HepG2 (cell line): Measurements from ENCODE around the gene RHOD. TPM values are rescaled to one million over a fixed set of nuclear protein-coding genes. Genes with fewer than 3 reads are reported as not detected.

ENCODE experiments used
- HNRNPK ChIP-seq: fragments of 200-400 bp; formaldehyde crosslinking; IDR thresholded peaks from 2 replicates; pipeline ENCODE4 v1.6.1; 2018; ENCODE audit warnings: low read length, low read depth, moderate library complexity, mild to moderate bottlenecking; ENCODE audit not compliant: poor library complexity, severe bottlenecking
- ISL2 ChIP-seq: sonication (generic); formaldehyde crosslinking; IDR thresholded peaks from 2 replicates; pipeline ENCODE4 v1.5.0; 2020; ENCODE audit warnings: missing genetic modification reagents
- KDM1A ChIP-seq: IDR thresholded peaks from 2 replicates; pipeline ENCODE4 v1.6.1; 2016; ENCODE audit warnings: missing compliant biosample characterization
- MYC ChIP-seq: sonication (generic); formaldehyde crosslinking; IDR thresholded peaks from 2 replicates; pipeline ENCODE4 v1.9.0; 2021; ENCODE audit warnings: missing genetic modification reagents, borderline replicate concordance
- NFYB ChIP-seq: sonication (generic); formaldehyde crosslinking; IDR thresholded peaks from 2 replicates; pipeline ENCODE4 v1.4.0; 2020; ENCODE audit warnings: missing genetic modification reagents
- PPARG ChIP-seq: conservative IDR thresholded peaks from 2 replicates; pipeline ENCODE4 v1.6.1; 2016; ENCODE audit warnings: missing biosample characterization, missing genetic modification reagents
- SALL1 ChIP-seq: sonication (generic); formaldehyde crosslinking; IDR thresholded peaks from 2 replicates; pipeline ENCODE4 v1.8.0; 2022; ENCODE audit warnings: mild to moderate bottlenecking, missing genetic modification reagents
- SOX13 ChIP-seq, 3 experiments: fragments of 450-650 bp in 1 of 3; sonication (generic) in 1 of 3; formaldehyde crosslinking in 1 of 3; IDR thresholded peaks in 2 of 3; conservative IDR thresholded peaks in 1 of 3; 2 replicates each; pipeline versions ENCODE4 v1.5.0 to v1.6.1; 2016 to 2020; ENCODE audit warnings: antibody characterized with exemption in 1 of 3, mild to moderate bottlenecking in 1 of 3, missing compliant biosample characterization in 1 of 3, missing genetic modification reagents in 1 of 3, moderate library complexity in 1 of 3
- ZNF530 ChIP-seq: sonication (generic); formaldehyde crosslinking; IDR thresholded peaks from 2 replicates; pipeline ENCODE4 v1.5.0; 2020; ENCODE audit warnings: low read depth, mild to moderate bottlenecking, missing genetic modification reagents
- ZNF562 ChIP-seq: sonication (generic); formaldehyde crosslinking; IDR thresholded peaks from 2 replicates; pipeline ENCODE4 v1.8.0; 2022; ENCODE audit warnings: missing genetic modification reagents, borderline replicate concordance
- ZNF570 ChIP-seq: sonication (generic); formaldehyde crosslinking; IDR thresholded peaks from 2 replicates; pipeline ENCODE4 v1.4.0; 2020; ENCODE audit warnings: mild to moderate bottlenecking, missing genetic modification reagents, borderline replicate concordance
- ZNF660 ChIP-seq: sonication (generic); formaldehyde crosslinking; IDR thresholded peaks from 2 replicates; pipeline ENCODE4 v1.5.1; 2020; ENCODE audit warnings: mild to moderate bottlenecking, low read depth, missing genetic modification reagents, borderline replicate concordance
- polyA plus RNA-seq, 8 experiments: library from polyadenylated mRNA; depleted of rRNA in 3 of 8; stranded (reverse) in 7 of 8; unstranded in 1 of 8; fragments of >200 nt; fragmentation: Illumina TruSeq in 4 of 8; extraction: Trizol in 4 of 8; gene quantifications; 2 replicates each; pipeline versions ENCODE4 v1.2.1 to v1.2.3, GENCODE V29; 2011 to 2016; ENCODE audit warnings: low read depth in 4 of 8, missing spikeins in 1 of 8, mixed read lengths in 1 of 8; ENCODE audit not compliant: insufficient read depth in 1 of 8
- total RNA-seq, 5 experiments: library from RNA; depleted of rRNA; stranded (reverse); fragments of >200 nt; fragmentation: Illumina TruSeq; extraction: Trizol; gene quantifications; 2 replicates each; pipeline ENCODE4 v1.2.3, GENCODE V29; 2016; ENCODE audit warnings: low read depth in 1 of 5
- TF ChIP-seq, protein P1 (sequence below): IDR thresholded peaks from 2 replicates; pipeline ENCODE4 v1.6.1; 2016; ENCODE audit warnings: mild to moderate bottlenecking, missing biosample characterization, missing genetic modification reagents
- TF ChIP-seq, protein P2 (sequence below): IDR thresholded peaks from 2 replicates; pipeline ENCODE4 v1.4.0; 2020; ENCODE audit warnings: mild to moderate bottlenecking, missing genetic modification reagents
- TF ChIP-seq, protein P3 (sequence below): sonication (generic); formaldehyde crosslinking; IDR thresholded peaks from 2 replicates; pipeline ENCODE4 v1.8.1; 2023; ENCODE audit warnings: mild to moderate bottlenecking, moderate library complexity, missing genetic modification reagents
- TF ChIP-seq, protein P4 (sequence below): sonication (generic); formaldehyde crosslinking; IDR thresholded peaks from 2 replicates; pipeline ENCODE4 v1.8.0; 2022; ENCODE audit warnings: mild to moderate bottlenecking, missing genetic modification reagents
- TF ChIP-seq, protein P5 (sequence below): sonication (generic); formaldehyde crosslinking; IDR thresholded peaks from 2 replicates; pipeline ENCODE4 v1.8.1; 2023; ENCODE audit warnings: mild to moderate bottlenecking, inconsistent platforms, moderate library complexity, missing genetic modification reagents, borderline replicate concordance
- TF ChIP-seq, protein P6 (sequence below): IDR thresholded peaks from 2 replicates; pipeline ENCODE4 v1.6.1; 2016; ENCODE audit warnings: control low read depth

The RHOD gene
- total and polyA plus RNA-seq, 2 of the 13 experiments (the other 11 are each of a cell fraction or from before 2014, with no cell fraction given): 0.27 to 0.98 TPM

DNA sequence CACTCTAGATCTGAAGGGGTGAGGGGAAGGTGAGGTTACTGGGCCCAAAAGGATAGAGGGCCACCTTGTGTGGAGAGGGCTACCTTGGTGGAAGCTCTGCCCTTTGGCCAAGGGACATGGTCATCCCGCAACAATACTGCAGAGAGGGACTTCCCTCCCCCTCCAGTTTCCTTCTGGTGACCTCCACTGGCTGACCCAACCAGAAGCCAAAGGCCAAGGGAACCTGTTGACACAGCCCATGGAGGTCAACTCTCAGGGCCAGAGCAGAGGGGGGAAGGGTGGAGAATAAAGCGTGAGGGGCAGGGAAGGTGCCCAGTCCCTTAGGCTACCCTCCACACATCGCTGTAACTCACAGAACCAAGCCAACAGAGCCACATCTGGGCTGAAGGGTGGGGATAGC lies 15.0 kb upstream of the RHOD start (continued):
- TF ChIP-seq, protein P1, sequence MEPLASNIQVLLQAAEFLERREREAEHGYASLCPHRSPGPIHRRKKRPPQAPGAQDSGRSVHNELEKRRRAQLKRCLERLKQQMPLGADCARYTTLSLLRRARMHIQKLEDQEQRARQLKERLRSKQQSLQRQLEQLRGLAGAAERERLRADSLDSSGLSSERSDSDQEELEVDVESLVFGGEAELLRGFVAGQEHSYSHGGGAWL (CRISPR knock-in tag): no peak
- TF ChIP-seq ZNF530 (no peak), SALL1 (CRISPR knock-in tag) (peak; percentile 91), ZNF570 (CRISPR knock-in tag) (no peak), HNRNPK (no peak), MYC (peak; percentile 31; the same call in 1 of the 2 replicates), KDM1A (no peak), NFYB (no peak), SOX13 (IDR thresholded peaks at IDR 0.05) (no peak), SOX13 (CRISPR knock-in tag; conservative IDR thresholded peaks at IDR 0.05 in 1 of 2, IDR thresholded peaks at IDR 0.05 in 1 of 2) (peak in 1 of 2 experiments; percentile 70; a peak in 2 of 4 replicates), PPARG (CRISPR knock-in tag) (0 out of 2 replicates have a peak, but pooled peaks have one; percentile 42), ZNF660 (CRISPR knock-in tag) (no peak), ZNF562 (CRISPR knock-in tag) (no peak), ISL2 (no peak)
- TF ChIP-seq, protein P2, sequence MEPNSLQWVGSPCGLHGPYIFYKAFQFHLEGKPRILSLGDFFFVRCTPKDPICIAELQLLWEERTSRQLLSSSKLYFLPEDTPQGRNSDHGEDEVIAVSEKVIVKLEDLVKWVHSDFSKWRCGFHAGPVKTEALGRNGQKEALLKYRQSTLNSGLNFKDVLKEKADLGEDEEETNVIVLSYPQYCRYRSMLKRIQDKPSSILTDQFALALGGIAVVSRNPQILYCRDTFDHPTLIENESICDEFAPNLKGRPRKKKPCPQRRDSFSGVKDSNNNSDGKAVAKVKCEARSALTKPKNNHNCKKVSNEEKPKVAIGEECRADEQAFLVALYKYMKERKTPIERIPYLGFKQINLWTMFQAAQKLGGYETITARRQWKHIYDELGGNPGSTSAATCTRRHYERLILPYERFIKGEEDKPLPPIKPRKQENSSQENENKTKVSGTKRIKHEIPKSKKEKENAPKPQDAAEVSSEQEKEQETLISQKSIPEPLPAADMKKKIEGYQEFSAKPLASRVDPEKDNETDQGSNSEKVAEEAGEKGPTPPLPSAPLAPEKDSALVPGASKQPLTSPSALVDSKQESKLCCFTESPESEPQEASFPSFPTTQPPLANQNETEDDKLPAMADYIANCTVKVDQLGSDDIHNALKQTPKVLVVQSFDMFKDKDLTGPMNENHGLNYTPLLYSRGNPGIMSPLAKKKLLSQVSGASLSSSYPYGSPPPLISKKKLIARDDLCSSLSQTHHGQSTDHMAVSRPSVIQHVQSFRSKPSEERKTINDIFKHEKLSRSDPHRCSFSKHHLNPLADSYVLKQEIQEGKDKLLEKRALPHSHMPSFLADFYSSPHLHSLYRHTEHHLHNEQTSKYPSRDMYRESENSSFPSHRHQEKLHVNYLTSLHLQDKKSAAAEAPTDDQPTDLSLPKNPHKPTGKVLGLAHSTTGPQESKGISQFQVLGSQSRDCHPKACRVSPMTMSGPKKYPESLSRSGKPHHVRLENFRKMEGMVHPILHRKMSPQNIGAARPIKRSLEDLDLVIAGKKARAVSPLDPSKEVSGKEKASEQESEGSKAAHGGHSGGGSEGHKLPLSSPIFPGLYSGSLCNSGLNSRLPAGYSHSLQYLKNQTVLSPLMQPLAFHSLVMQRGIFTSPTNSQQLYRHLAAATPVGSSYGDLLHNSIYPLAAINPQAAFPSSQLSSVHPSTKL (CRISPR knock-in tag): peak; percentile 78
- TF ChIP-seq, protein P3, sequence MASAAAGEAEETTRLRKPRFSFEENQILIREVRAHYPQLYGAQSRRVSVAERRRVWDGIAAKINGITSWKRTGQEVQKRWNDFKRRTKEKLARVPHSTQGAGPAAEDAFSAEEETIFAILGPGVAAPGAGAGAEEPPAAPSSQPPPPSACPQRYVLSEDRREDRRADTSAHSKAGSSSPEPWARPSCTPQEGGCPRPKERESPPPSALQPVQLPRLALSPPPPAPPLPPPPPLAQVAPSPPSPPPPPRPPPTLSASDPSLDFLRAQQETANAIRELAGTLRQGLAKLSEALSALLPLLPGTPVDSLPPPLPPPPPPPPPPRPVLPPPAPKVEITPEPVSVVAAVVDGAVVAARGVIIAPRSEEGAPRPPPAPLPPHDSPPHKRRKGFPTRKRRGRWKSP (CRISPR knock-in tag): no peak
- TF ChIP-seq, protein P4, sequence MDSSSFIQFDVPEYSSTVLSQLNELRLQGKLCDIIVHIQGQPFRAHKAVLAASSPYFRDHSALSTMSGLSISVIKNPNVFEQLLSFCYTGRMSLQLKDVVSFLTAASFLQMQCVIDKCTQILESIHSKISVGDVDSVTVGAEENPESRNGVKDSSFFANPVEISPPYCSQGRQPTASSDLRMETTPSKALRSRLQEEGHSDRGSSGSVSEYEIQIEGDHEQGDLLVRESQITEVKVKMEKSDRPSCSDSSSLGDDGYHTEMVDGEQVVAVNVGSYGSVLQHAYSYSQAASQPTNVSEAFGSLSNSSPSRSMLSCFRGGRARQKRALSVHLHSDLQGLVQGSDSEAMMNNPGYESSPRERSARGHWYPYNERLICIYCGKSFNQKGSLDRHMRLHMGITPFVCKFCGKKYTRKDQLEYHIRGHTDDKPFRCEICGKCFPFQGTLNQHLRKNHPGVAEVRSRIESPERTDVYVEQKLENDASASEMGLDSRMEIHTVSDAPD (CRISPR knock-in tag): no peak
- TF ChIP-seq, protein P5, sequence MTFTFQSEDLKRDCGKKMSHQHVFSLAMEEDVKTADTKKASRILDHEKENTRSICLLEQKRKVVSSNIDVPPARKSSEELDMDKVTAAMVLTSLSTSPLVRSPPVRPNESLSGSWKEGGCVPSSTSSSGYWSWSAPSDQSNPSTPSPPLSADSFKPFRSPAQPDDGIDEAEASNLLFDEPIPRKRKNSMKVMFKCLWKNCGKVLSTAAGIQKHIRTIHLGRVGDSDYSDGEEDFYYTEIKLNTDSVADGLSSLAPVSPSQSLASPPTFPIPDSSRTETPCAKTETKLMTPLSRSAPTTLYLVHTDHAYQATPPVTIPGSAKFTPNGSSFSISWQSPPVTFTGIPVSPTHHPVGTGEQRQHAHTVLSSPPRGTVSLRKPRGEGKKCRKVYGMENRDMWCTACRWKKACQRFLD (CRISPR knock-in tag): no peak
- TF ChIP-seq, protein P6, sequence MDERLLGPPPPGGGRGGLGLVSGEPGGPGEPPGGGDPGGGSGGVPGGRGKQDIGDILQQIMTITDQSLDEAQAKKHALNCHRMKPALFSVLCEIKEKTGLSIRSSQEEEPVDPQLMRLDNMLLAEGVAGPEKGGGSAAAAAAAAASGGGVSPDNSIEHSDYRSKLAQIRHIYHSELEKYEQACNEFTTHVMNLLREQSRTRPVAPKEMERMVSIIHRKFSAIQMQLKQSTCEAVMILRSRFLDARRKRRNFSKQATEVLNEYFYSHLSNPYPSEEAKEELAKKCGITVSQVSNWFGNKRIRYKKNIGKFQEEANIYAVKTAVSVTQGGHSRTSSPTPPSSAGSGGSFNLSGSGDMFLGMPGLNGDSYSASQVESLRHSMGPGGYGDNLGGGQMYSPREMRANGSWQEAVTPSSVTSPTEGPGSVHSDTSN: no peak
